GM19452 (cell line): ENCODE data around the gene MCCC2.
"Not testable (repeated sequence)": the region's sequence is repeated elsewhere in the genome, so short reads cannot be mapped to it uniquely, and the experiment has no call there.

Experiments
- ATAC-seq: cut with Tn5 transposase; IDR thresholded peaks from one replicate; pipeline ENCODE4 v1.9.1; 2021; ENCODE audit not compliant: unreplicated experiment

The MCCC2 gene

GRCh38 chr5:71658916-71659662 is 71.9 kb downstream of the MCCC2 start:
- no peak for ATAC-seq

- no peak for ATAC-seq
Observed at GRCh38 chr5:71662381-71662780, 75.2 kb downstream of the MCCC2 start.

GRCh38 chr5:71663191-71663969 is 76.2 kb downstream of the MCCC2 start:
- ATAC-seq, result no peak

GRCh38 chr5:71664615-71665014 is 77.5 kb downstream of the MCCC2 start:
- ATAC-seq, result not testable (repeated sequence)

GRCh38 chr5:71666321-71666720 is 79.2 kb downstream of the MCCC2 start:
- ATAC-seq, result no peak

- ATAC-seq, result no peak
Observed at GRCh38 chr5:71677977-71678376, 90.8 kb downstream of the MCCC2 start.

- no peak for ATAC-seq
Observed at GRCh38 chr5:71679714-71680113, 92.6 kb downstream of the MCCC2 start.

GRCh38 chr5:71680510-71680909 is 93.4 kb downstream of the MCCC2 start:
- no peak for ATAC-seq

GRCh38 chr5:71681296-71681695 is 94.2 kb downstream of the MCCC2 start:
- no peak for ATAC-seq

- ATAC-seq, result no peak
Observed at GRCh38 chr5:71684309-71684708, 97.2 kb downstream of the MCCC2 start.

- no peak for ATAC-seq
Observed at GRCh38 chr5:71693828-71694427, 106.8 kb downstream of the MCCC2 start.

GRCh38 chr5:71695071-71695470 is 107.9 kb downstream of the MCCC2 start:
- ATAC-seq, result no peak

GRCh38 chr5:71695595-71695994 is 108.5 kb downstream of the MCCC2 start:
- no peak for ATAC-seq

GRCh38 chr5:71697967-71698366 is 110.8 kb downstream of the MCCC2 start:
- no peak for ATAC-seq

- no peak for ATAC-seq
Observed at GRCh38 chr5:71699233-71699632, 112.1 kb downstream of the MCCC2 start.

GRCh38 chr5:71699751-71700150 is 112.6 kb downstream of the MCCC2 start:
- no peak for ATAC-seq

GRCh38 chr5:71700803-71701202 is 113.7 kb downstream of the MCCC2 start:
- no peak for ATAC-seq

- no peak for ATAC-seq
Observed at GRCh38 chr5:71701407-71701806, 114.3 kb downstream of the MCCC2 start.

GRCh38 chr5:71703941-71704340 is 116.8 kb downstream of the MCCC2 start:
- no peak for ATAC-seq

- no peak for ATAC-seq
Observed at GRCh38 chr5:71705421-71705820, 118.3 kb downstream of the MCCC2 start.

GRCh38 chr5:71706906-71707305 is 119.8 kb downstream of the MCCC2 start:
- ATAC-seq, result no peak
